ENCODE data around the gene DHX32.

The DHX32 gene

DNA sequence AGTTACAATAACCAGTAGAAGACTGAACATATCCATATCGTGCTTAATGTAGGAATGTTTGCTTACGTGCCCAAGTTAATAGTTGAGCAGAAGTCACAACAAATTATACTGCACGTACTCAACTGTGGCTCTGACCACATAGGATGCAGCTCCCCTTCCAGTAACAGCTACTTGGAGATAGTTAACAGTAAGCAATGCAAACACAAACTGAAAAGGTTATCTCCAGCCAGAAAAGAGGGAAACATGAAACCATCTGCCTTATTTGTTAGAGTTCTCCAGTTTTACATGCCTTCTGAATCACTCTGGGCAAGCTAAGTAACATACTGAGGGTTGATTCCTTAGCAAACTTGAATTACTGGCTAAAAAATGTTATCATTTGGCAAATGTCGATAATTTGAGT lies 9.8 kb downstream of the DHX32 start:
- TF ChIP-seq, protein P1, sequence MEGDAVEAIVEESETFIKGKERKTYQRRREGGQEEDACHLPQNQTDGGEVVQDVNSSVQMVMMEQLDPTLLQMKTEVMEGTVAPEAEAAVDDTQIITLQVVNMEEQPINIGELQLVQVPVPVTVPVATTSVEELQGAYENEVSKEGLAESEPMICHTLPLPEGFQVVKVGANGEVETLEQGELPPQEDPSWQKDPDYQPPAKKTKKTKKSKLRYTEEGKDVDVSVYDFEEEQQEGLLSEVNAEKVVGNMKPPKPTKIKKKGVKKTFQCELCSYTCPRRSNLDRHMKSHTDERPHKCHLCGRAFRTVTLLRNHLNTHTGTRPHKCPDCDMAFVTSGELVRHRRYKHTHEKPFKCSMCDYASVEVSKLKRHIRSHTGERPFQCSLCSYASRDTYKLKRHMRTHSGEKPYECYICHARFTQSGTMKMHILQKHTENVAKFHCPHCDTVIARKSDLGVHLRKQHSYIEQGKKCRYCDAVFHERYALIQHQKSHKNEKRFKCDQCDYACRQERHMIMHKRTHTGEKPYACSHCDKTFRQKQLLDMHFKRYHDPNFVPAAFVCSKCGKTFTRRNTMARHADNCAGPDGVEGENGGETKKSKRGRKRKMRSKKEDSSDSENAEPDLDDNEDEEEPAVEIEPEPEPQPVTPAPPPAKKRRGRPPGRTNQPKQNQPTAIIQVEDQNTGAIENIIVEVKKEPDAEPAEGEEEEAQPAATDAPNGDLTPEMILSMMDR (IDR thresholded peaks at IDR 0.05; ENCODE audit: low read depth, low read length, missing control alignments): no peak
- no peak overlapping the region for H3K4me3 ChIP-seq (replicated peaks; ENCODE audit: low read depth, low read length)
- DNase-seq (ENCODE audit: extremely low read depth, low read depth): no peak

DNA sequence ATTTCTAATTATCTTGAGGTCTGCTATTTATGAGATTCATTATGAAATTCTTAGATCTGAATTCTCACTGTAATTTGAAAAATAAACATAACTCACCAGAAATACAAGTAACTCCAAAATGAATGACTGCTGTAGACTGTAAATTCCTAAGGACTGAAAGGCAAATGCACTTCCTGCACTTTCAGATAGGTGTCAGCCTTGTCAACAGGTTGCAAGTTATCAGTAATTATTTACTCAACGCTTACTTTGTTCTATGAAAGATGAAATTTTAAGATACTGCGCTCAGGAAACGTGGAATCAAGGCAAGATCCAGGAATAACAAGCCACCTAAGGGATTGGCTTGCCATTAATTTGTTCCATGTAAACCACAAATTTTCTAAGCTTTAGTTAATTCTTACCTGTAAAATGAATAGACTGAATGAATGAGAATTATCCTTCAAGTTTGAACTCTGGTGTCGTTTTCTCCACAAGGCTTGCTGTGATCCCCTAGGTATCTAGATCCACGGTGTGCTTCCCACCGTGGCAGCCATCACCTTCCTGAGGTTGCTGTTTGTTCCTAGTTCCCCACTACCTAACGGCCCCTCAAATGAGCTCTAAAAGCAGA lies 12.6 kb downstream of the DHX32 start:
- H3K4me3 ChIP-seq (replicated peaks; ENCODE audit: low read depth, low read length): no peak overlapping the region
- TF ChIP-seq, protein P1 (IDR thresholded peaks at IDR 0.05; ENCODE audit: low read depth, low read length, missing control alignments): peak; percentile 72

DNA sequence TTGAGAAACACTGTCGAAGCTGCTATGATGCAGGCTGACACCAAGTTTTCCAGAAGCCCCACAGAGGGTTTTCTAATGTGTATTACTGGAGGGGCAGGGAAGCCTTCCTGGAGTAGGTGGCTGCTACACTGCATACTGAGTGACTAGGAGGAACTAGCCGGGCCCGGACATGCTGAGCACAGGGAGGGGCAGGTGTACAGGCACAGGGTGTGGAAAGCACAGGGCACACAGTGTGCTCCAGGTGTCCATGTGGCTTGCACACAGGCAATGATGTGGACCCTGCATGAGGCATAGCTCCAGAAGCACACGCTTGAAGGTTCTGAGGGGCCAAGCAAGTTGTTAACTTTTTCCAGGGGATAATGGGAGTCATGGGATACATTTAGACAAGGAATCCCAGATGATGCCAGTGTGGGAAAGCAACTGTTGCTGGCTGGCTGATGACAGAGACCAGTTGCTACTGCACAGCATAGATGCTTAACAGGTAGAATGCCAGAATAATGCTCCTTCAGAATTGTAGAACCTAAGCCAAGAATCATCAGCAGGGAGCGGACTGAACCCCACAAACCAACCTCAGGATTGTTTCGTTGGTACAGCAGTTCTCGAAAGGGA lies 14.6 kb downstream of the DHX32 start:
- H3K4me3 ChIP-seq (replicated peaks; ENCODE audit: low read depth, low read length): no peak overlapping the region
- DNase-seq (ENCODE audit: extremely low read depth, low read depth): no peak
- TF ChIP-seq, protein P1 (IDR thresholded peaks at IDR 0.05; ENCODE audit: low read depth, low read length, missing control alignments): no peak

More for the DNA sequence above, 12.6 kb downstream of the DHX32 start:
- DNase-seq (ENCODE audit: extremely low read depth, low read depth): peak; percentile 19

DNA sequence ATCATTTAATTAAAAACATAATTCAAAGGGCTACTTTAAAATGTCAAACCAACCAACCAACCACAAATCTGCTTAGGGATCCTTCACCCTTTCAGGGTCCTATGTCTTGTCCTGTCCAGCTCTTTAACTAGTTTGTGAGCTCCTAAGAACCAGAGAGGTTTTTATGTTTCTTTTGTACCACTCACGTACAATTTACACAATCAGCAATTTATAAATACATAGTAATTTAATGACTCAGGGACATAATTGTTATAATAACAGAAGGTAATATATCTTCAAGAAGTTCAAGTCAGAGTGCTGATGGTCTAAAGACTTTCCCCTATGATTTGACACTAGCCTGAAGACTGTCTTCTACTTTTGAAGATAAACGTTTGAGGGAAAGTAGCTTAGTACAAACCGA lies 16.0 kb downstream of the DHX32 start:
- DNase-seq (ENCODE audit: extremely low read depth, low read depth): no peak
- TF ChIP-seq, protein P1 (IDR thresholded peaks at IDR 0.05; ENCODE audit: low read depth, low read length, missing control alignments): no peak
- no peak overlapping the region for H3K4me3 ChIP-seq (replicated peaks; ENCODE audit: low read depth, low read length)

DNA sequence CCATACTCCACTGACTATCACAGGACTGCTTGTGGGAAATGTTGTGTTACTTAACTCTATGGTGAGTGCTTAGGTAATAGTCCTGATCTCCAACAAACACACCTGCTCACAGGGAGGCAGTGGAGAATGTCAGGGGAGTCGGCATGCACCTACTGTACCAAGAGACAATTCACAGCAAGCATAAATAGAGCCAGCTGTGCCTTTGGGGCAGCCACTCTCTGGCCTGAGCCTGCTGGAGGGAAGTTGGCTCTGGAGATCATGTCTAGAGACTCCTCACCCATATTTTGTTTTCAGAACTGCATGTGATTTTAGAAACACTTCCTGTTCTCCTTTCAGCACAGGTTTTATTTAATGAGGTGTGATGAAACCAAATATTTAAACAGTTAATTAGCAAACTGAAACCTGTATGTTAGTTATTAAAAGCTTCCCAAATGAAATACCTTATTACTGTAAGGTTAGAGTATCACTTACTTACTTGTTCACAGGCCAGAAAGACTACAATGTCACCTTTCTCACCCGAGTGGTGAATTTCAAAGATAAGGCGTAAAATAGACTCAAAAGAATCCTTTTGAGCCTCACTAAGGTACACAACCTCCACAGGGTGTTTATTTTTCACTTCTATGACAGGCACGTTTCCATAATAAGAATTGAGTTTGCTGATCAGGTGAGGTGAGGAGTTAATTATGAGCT lies 21.8 kb downstream of the DHX32 start:
- DNase-seq (ENCODE audit: extremely low read depth, low read depth): no peak
- no peak overlapping the region for H3K4me3 ChIP-seq (replicated peaks; ENCODE audit: low read depth, low read length)
- TF ChIP-seq, protein P1 (IDR thresholded peaks at IDR 0.05; ENCODE audit: low read depth, low read length, missing control alignments): no peak

DNA sequence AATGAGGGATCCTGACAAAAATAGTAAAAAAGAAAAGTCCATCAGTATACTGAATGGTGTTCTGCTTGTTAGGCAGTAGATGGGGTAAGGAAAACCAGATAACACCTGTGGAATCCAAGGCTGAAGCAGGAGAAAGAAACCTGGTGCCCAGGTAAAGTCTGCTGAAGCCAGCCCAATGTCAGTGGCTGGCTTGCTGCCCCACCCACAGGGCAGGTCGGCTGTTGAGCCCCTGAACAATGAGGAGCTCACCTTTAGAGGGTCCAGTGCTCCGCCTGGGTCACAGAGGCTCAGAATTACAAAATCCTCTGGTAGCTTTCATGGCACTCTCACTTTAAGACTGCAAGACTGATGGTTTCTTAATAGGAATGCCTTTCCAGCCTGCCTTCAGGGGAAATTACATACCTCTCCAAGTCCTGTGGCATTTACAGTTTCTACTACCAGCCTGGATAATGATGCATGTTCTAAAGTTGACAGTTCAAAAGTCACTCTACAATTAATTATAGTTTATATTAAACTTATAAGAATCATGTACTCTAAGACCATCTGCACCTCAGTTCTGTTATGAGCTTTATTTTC lies 23.8 kb downstream of the DHX32 start:
- no peak overlapping the region for H3K4me3 ChIP-seq (replicated peaks; ENCODE audit: low read depth, low read length)
- TF ChIP-seq, protein P1 (IDR thresholded peaks at IDR 0.05; ENCODE audit: low read depth, low read length, missing control alignments): no peak
- no peak for DNase-seq (ENCODE audit: extremely low read depth, low read depth)

Data from HFF-Myc (cell line).